Erythroblast (primary cell): ENCODE data around the gene DOCK4.

Source experiments
- GATA1 ChIP-seq: IDR thresholded peaks from 2 replicates; pipeline ENCODE4 v1.6.1; 2011; ENCODE audit warnings: low read depth, mild to moderate bottlenecking, control low read depth, low read length, moderate library complexity
- POLR2A ChIP-seq: IDR thresholded peaks from 2 replicates; pipeline ENCODE4 v1.6.1; 2011; ENCODE audit warnings: mild to moderate bottlenecking, low read length

DNA sequence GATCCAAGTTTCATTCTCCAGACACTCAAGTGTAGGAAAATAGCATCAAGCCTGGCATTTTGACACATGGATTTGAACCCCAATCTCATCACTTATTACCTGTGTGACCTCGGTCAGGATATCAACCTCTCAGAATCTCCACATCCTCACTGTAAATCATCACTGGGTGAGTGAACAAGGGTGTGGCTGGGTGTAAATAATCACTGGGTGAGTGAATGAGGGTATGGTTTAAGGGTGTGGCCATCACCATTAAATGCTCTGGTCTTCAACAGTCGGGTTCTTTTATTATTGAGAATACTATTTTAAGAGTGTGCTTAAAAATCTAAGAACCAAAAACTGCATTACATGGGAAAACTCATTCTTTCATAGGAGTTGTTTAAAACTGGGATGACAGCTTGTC lies 200.1 kb downstream of the DOCK4 start:
- TF ChIP-seq POLR2A: no peak
- no peak for TF ChIP-seq GATA1
